HepG2 (cell line): Measurements from ENCODE around the gene SLC34A3.

Source experiments
- ARNT ChIP-seq: fragments of 450-650 bp; IDR thresholded peaks from 2 replicates; pipeline ENCODE4 v1.6.1; 2017
- HDAC1 ChIP-seq: sonication (generic); formaldehyde crosslinking; IDR thresholded peaks from 2 replicates; pipeline ENCODE4 v1.5.1; 2020; ENCODE audit warnings: mild to moderate bottlenecking, missing genetic modification reagents
- HOXA7 ChIP-seq: sonication (generic); formaldehyde crosslinking; IDR thresholded peaks from 2 replicates; pipeline ENCODE4 v1.8.1; 2022; ENCODE audit warnings: mild to moderate bottlenecking, missing genetic modification reagents, moderate library complexity
- POLR2AphosphoS2 ChIP-seq: IDR thresholded peaks from 2 replicates; pipeline ENCODE4 v1.6.1; 2011; ENCODE audit warnings: low read depth, low read length, improper control_type of control experiment
- ZNF550 ChIP-seq: sonication (generic); formaldehyde crosslinking; IDR thresholded peaks from 2 replicates; pipeline ENCODE4 v1.4.0; 2020; ENCODE audit warnings: mild to moderate bottlenecking, missing genetic modification reagents, borderline replicate concordance
- TF ChIP-seq, protein P1 (sequence below): sonication (generic); formaldehyde crosslinking; IDR thresholded peaks from 2 replicates; pipeline ENCODE4 v1.5.0; 2020; ENCODE audit warnings: mild to moderate bottlenecking, missing genetic modification reagents, moderate library complexity
- TF ChIP-seq, protein P2 (sequence below): conservative IDR thresholded peaks from 2 replicates; pipeline ENCODE4 v1.6.1; 2018; ENCODE audit warnings: missing genetic modification reagents

DNA sequence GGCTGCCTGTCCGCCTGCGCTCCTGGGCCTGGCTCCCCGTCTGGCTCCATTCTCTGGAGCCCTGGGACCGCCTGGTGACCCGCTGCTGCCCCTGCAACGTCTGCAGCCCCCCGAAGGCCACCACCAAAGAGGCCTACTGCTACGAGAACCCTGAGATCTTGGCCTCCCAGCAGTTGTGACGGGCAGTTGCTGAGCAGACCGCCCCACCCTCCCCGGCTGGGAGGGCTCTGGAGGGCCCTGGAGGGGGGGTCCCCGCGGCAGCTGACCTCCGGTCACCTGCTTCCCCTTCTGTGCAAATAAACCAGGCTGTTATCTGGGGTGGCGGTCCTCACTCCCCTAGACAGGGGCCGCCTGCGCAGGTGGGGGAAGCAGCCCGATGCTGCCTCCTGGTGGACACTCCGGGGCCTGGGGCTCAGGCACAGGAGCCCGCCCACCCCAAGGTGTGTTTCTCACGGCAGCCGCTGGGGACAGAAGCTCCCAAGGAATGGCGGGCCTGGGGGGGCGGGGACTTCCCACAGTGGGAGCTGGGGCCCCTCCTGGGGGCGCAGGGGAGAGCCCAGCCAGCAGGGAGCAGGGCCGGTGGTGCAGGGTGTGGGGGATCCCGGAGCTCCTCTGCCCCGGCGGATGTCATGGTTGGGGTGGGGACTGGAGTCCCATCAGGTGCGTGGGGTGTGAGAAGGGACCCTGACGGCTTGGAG, 5.7 kb downstream of the SLC34A3 start:
- TF ChIP-seq ZNF550 (CRISPR knock-in tag) (no peak), ARNT (no peak), POLR2AphosphoS2 (no peak), HDAC1 (CRISPR knock-in tag) (peak; percentile 79), HOXA7 (no peak)
- TF ChIP-seq, protein P1, sequence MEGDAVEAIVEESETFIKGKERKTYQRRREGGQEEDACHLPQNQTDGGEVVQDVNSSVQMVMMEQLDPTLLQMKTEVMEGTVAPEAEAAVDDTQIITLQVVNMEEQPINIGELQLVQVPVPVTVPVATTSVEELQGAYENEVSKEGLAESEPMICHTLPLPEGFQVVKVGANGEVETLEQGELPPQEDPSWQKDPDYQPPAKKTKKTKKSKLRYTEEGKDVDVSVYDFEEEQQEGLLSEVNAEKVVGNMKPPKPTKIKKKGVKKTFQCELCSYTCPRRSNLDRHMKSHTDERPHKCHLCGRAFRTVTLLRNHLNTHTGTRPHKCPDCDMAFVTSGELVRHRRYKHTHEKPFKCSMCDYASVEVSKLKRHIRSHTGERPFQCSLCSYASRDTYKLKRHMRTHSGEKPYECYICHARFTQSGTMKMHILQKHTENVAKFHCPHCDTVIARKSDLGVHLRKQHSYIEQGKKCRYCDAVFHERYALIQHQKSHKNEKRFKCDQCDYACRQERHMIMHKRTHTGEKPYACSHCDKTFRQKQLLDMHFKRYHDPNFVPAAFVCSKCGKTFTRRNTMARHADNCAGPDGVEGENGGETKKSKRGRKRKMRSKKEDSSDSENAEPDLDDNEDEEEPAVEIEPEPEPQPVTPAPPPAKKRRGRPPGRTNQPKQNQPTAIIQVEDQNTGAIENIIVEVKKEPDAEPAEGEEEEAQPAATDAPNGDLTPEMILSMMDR (CRISPR knock-in tag), result peak; percentile 99
- TF ChIP-seq, protein P2, sequence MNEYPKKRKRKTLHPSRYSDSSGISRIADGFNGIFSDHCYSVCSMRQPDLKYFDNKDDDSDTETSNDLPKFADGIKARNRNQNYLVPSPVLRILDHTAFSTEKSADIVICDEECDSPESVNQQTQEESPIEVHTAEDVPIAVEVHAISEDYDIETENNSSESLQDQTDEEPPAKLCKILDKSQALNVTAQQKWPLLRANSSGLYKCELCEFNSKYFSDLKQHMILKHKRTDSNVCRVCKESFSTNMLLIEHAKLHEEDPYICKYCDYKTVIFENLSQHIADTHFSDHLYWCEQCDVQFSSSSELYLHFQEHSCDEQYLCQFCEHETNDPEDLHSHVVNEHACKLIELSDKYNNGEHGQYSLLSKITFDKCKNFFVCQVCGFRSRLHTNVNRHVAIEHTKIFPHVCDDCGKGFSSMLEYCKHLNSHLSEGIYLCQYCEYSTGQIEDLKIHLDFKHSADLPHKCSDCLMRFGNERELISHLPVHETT (CRISPR knock-in tag), result no peak
